Activated T-cell treated with anti-CD3 and anti-CD28 coated beads for 4 hours (primary cell): ENCODE results near the gene SYCE1.
"Not testable (repeated sequence)": the region's sequence is repeated elsewhere in the genome, so short reads cannot be mapped to it uniquely, and the experiment has no call there.

Experiments used
- DNase-seq: peaks from one replicate; pipeline ENCODE4 v3.0.0-alpha.2; 2020

The SYCE1 gene

GRCh38 chr10:133565441-133566294 is at the start of gene SYCE1:
Gene SYCE1 (minus strand): TSS chr10:133565583. CDS start chr10:133565529, 54 bp downstream.
- DNase-seq = no peak

- no peak for DNase-seq
Observed at GRCh38 chr10:133614830-133615580, 49.6 kb upstream of the SYCE1 start.

- no peak for DNase-seq
Observed at GRCh38 chr10:133613699-133614098, 48.3 kb upstream of the SYCE1 start.

GRCh38 chr10:133611079-133611478 is 45.7 kb upstream of the SYCE1 start:
- no peak for DNase-seq

GRCh38 chr10:133608855-133609254 is 43.5 kb upstream of the SYCE1 start:
- no peak for DNase-seq

- DNase-seq = not testable (repeated sequence)
Observed at GRCh38 chr10:133603434-133603833, 38.1 kb upstream of the SYCE1 start.

GRCh38 chr10:133600657-133601056 is 35.3 kb upstream of the SYCE1 start:
- no peak for DNase-seq

- not testable (repeated sequence) for DNase-seq
Observed at GRCh38 chr10:133599869-133600268, 34.5 kb upstream of the SYCE1 start.

GRCh38 chr10:133592716-133593115 is 27.3 kb upstream of the SYCE1 start:
- DNase-seq = no peak

GRCh38 chr10:133590970-133591359 is 25.6 kb upstream of the SYCE1 start:
- DNase-seq = no peak

- no peak for DNase-seq
Observed at GRCh38 chr10:133590226-133590969, 25.0 kb upstream of the SYCE1 start.

- not testable (repeated sequence) for DNase-seq
Observed at GRCh38 chr10:133577037-133577436, 11.7 kb upstream of the SYCE1 start.

- not testable (repeated sequence) for DNase-seq
Observed at GRCh38 chr10:133573460-133573859, 8.1 kb upstream of the SYCE1 start.

- not testable (repeated sequence) for DNase-seq
Observed at GRCh38 chr10:133572055-133572454, 6.7 kb upstream of the SYCE1 start.

GRCh38 chr10:133569801-133570200 is 4.4 kb upstream of the SYCE1 start:
- DNase-seq = not testable (repeated sequence)

- not testable (repeated sequence) for DNase-seq
Observed at GRCh38 chr10:133568831-133569527, 3.6 kb upstream of the SYCE1 start.

- no peak for DNase-seq
Observed at GRCh38 chr10:133568287-133568614, 2.9 kb upstream of the SYCE1 start.

- DNase-seq = no peak
Observed at GRCh38 chr10:133567609-133568286, 2.4 kb upstream of the SYCE1 start.

- no peak for DNase-seq
Observed at GRCh38 chr10:133567119-133567518, 1.7 kb upstream of the SYCE1 start.

GRCh38 chr10:133564816-133565215 is 567 bp downstream of the SYCE1 start:
- no peak for DNase-seq

- DNase-seq = no peak
Observed at GRCh38 chr10:133559216-133559615, 6.2 kb downstream of the SYCE1 start.

GRCh38 chr10:133557381-133557780 is 8.0 kb downstream of the SYCE1 start:
- DNase-seq = no peak
